GM12878 (cell line): ENCODE results near the gene QRFP. TPM values are rescaled to one million over a fixed set of nuclear protein-coding genes. Genes with fewer than 3 reads are reported as not detected.

Source experiments
- ATAC-seq: fragments of 200-7000 bp; cut with Tn5 transposase; 3 replicates; pipeline ENCODE4 v1.9.1; 2020; ENCODE audit warnings: mild to moderate bottlenecking, moderate library complexity
- BruUV-seq: library from RNA; stranded (reverse); fragments of 400-500 nt; replicated peaks from 2 replicates; lab custom pipeline; 2021; lab: Mats Ljungman, UMichigan
- CTCF ChIA-PET: fragments of 300-600 bp; sonication (Branson Sonifier 250); formaldehyde crosslinking; extraction: SDS; loops from one replicate; lab custom pipeline; 2021; ENCODE audit warnings: inconsistent platforms; lab: Yijun Ruan, JAX
- POLR2A ChIA-PET: fragments of 350-600 bp; formaldehyde crosslinking; extraction: SDS; loops from one replicate; lab custom pipeline; 2021; ENCODE audit warnings: inconsistent platforms; lab: Charles Lee
- RAD21 ChIA-PET: fragments of 300-600 bp; sonication (Branson Sonifier 250); formaldehyde crosslinking; loops from one replicate; lab custom pipeline; 2023; ENCODE audit warnings: antibody characterized with exemption; ENCODE audit not compliant: unreplicated experiment; lab: Charles Lee
- SMC1A ChIA-PET: fragments of 300-600 bp; sonication (Branson Sonifier 250); formaldehyde crosslinking; loops from one replicate; lab custom pipeline; 2023; ENCODE audit not compliant: unreplicated experiment, uncharacterized antibody; lab: Charles Lee
- DNase-seq: peaks from one replicate; pipeline ENCODE4 v3.0.0-alpha.2; 2011; ENCODE audit warnings: low read depth, low spot score
- FAIRE-seq: peaks from 3 replicates; lab custom pipeline; 2011; peaks lifted over from hg19 to GRCh38; lab: Jason Lieb, UNC
- H2AFZ ChIP-seq: 2 replicates; pipeline ENCODE4 v1.6.0; 2011; ENCODE audit warnings: low read depth, low read length, control low read depth; ENCODE audit not compliant: control insufficient read depth
- H3K27ac ChIP-seq: 2 replicates; pipeline ENCODE4 v1.5.1; 2011; ENCODE audit warnings: control low read depth; ENCODE audit not compliant: control insufficient read depth, insufficient read depth
- H3K27me3 ChIP-seq, 2 experiments: replicated peaks in 1 of 2; 2 replicates each; pipeline versions ENCODE4 v1.6.0 to v1.6.1; 2011; ENCODE audit warnings: low read length in 1 of 2; ENCODE audit not compliant: control insufficient read depth in 2 of 2, insufficient read depth in 2 of 2
- H3K36me3 ChIP-seq, 2 experiments: 2 replicates each; pipeline ENCODE4 v1.5.1; 2011; ENCODE audit warnings: low read length in 1 of 2; ENCODE audit not compliant: control insufficient read depth in 2 of 2, insufficient read depth in 2 of 2
- H3K4me1 ChIP-seq: 2 replicates; pipeline ENCODE4 v1.6.1; 2011; ENCODE audit warnings: mild to moderate bottlenecking, low read length, moderate library complexity, mixed read lengths; ENCODE audit not compliant: control insufficient read depth, insufficient read depth
- H3K4me2 ChIP-seq: 2 replicates; pipeline ENCODE4 v1.6.0; 2011; ENCODE audit warnings: control low read depth; ENCODE audit not compliant: control insufficient read depth, insufficient read depth
- H3K4me3 ChIP-seq: fragments of 200-600 bp; sonication (generic); 2 replicates; pipeline ENCODE4 v1.5.1; 2016
- H3K79me2 ChIP-seq: 2 replicates; pipeline ENCODE4 v1.6.0; 2011; ENCODE audit warnings: low read length; ENCODE audit not compliant: control insufficient read depth, insufficient read depth
- H3K9ac ChIP-seq: 2 replicates; pipeline ENCODE4 v1.8.0; 2011; ENCODE audit warnings: low read length, control low read depth, mixed read lengths; ENCODE audit not compliant: control insufficient read depth, insufficient read depth
- H3K9me3 ChIP-seq: replicated peaks from 3 replicates; pipeline ENCODE4 v1.5.1; 2011; ENCODE audit warnings: mild to moderate bottlenecking, low read length; ENCODE audit not compliant: control insufficient read depth, insufficient read depth
- H4K20me1 ChIP-seq: 2 replicates; pipeline ENCODE4 v1.6.0; 2011; ENCODE audit not compliant: control insufficient read depth, insufficient read depth
- CBX3 ChIP-seq: fragments of 200-600 bp; sonication (generic); IDR thresholded peaks from 2 replicates; pipeline ENCODE4 v1.6.1; 2016; ENCODE audit warnings: low read depth, borderline replicate concordance
- E2F8 ChIP-seq: fragments of 450-650 bp; IDR thresholded peaks from 2 replicates; pipeline ENCODE4 v1.6.1; 2018; ENCODE audit warnings: mild to moderate bottlenecking, low read depth, moderate library complexity; ENCODE audit not compliant: partially characterized antibody
- E4F1 ChIP-seq: fragments of 450-650 bp; IDR thresholded peaks from 2 replicates; pipeline ENCODE4 v1.6.1; 2018; ENCODE audit warnings: borderline replicate concordance, mild to moderate bottlenecking; ENCODE audit not compliant: partially characterized antibody
- LARP7 ChIP-seq: fragments of 450-650 bp; IDR thresholded peaks from 2 replicates; pipeline ENCODE4 v1.6.1; 2017; ENCODE audit warnings: mild to moderate bottlenecking
- MLLT1 ChIP-seq: fragments of 450-650 bp; IDR thresholded peaks from 2 replicates; pipeline ENCODE4 v1.6.1; 2016; ENCODE audit warnings: mild to moderate bottlenecking
- MTA2 ChIP-seq: fragments of 450-650 bp; IDR thresholded peaks from 2 replicates; pipeline ENCODE4 v1.6.1; 2016; ENCODE audit warnings: low read depth, mild to moderate bottlenecking, moderate library complexity
- PAX8 ChIP-seq: fragments of 450-650 bp; IDR thresholded peaks from 2 replicates; pipeline ENCODE4 v1.6.1; 2017; ENCODE audit warnings: mild to moderate bottlenecking, moderate library complexity
- RELB ChIP-seq: fragments of 450-650 bp; IDR thresholded peaks from 2 replicates; pipeline ENCODE4 v1.6.1; 2017; ENCODE audit warnings: low read depth, mild to moderate bottlenecking, moderate library complexity
- SIN3A ChIP-seq: IDR thresholded peaks from 2 replicates; pipeline ENCODE4 v1.6.1; 2012; ENCODE audit warnings: low read depth, low read length, improper control_type of control experiment
- SKIL ChIP-seq: fragments of 450-650 bp; IDR thresholded peaks from 2 replicates; pipeline ENCODE4 v1.6.1; 2017; ENCODE audit warnings: mild to moderate bottlenecking, low read depth, inconsistent platforms; ENCODE audit not compliant: poor library complexity, severe bottlenecking
- WGBS: methylation state at CpG from one replicate; pipeline ENCODE4 v1.1.6; 2016; ENCODE audit warnings: low lambda C conversion rate; ENCODE audit not compliant: insufficient replicate concordance, insufficient coverage; ENCODE audit errors: missing lambda C conversion rate; 5-methylcytosine and 5-hydroxymethylcytosine counted together
- in situ Hi-C: fragments of 300-500 bp; cut with MboI; formaldehyde crosslinking; loops from 9 replicates; pipeline ENCODE4 v1.14.3; 2018; ENCODE audit warnings: mixed read lengths
- intact Hi-C: fragments of 100-400 bp; cut with micrococcal nuclease; formaldehyde crosslinking; loops from one replicate; pipeline ENCODE4 v1.14.2; 2022; ENCODE audit not compliant: unreplicated experiment
- polyA plus RNA-seq, 11 experiments: library from polyadenylated mRNA; depleted of rRNA in 4 of 11; unstranded in 6 of 11; stranded (reverse) in 5 of 11; fragments of >200 nt; fragmentation: Nextera tagmentation in 4 of 11; fragmentation: Illumina TruSeq in 1 of 11; extraction: Ambion mirVana in 4 of 11; extraction: Trizol in 1 of 11; gene quantifications; 1 replicate in 1 of 11; 2 replicates in 10 of 11; pipeline versions ENCODE4 v1.2.1 to v1.2.3, GENCODE V29; 2011 to 2016; ENCODE audit warnings: inconsistent platforms in 2 of 11, missing spikeins in 2 of 11, low read depth in 1 of 11
- total RNA-seq, 4 experiments: library from RNA; depleted of rRNA in 3 of 4; stranded (reverse); fragments of >200 nt in 3 of 4; fragmentation: Illumina TruSeq in 1 of 4; extraction: Trizol in 1 of 4; gene quantifications; 2 replicates each; pipeline versions ENCODE4 v1.2.1 to v1.2.3, GENCODE V29; 2013 to 2021

Gene QRFP
- total and polyA plus RNA-seq, 10 of the 15 experiments (the other 5 are each of a cell fraction or from before 2014, with no cell fraction given) = not detected

- no peak overlapping the region for H3K9ac ChIP-seq
- H3K9me3 ChIP-seq = no peaks in the 10 kb centered on the region
- H2AFZ ChIP-seq = no peak overlapping the region
- ChIA-PET SMC1A (interaction anchor here (3.3 kb wide), 1 partner anchor 63 kb away, joined by 20 read pairs; no protein-coding TSS in a partner anchor), RAD21 (interaction anchor here (0.9 to 1.6 kb wide), 2 partner anchors 63 to 240 kb away, joined by 3 to 6 read pairs; partner anchors contain the start of gene EXOSC2), CTCF (interaction anchor here (0.9 to 7.8 kb wide), 4 partner anchors 65 to 232 kb away, joined by 3 to 89 read pairs (median 4); no protein-coding TSS in a partner anchor), POLR2A (interaction anchor here (0.7 kb wide), 1 partner anchor 318 kb away, joined by 3 read pairs; no protein-coding TSS in a partner anchor)
- no peaks in the 10 kb centered on the region for H3K36me3 ChIP-seq
- WGBS = 18% methylated on average over 26 of the region's 26 CpGs
- FAIRE-seq (no peak), DNase-seq (no peak), ATAC-seq (no peak)
- H3K79me2 ChIP-seq = no peaks in the 10 kb centered on the region
- H3K4me2 ChIP-seq = no peak overlapping the region
- BruUV-seq = no TSS peak
- no peak overlapping the region for H3K4me3 ChIP-seq
- H3K4me1 ChIP-seq = peaks cover 27% of the 10 kb centered on the region
- H3K27me3 ChIP-seq = peaks cover 3 to 14% of the 10 kb centered on the region in 2 experiments
- H3K27ac ChIP-seq = no peak overlapping the region
- H4K20me1 ChIP-seq = peaks cover 6% of the 10 kb centered on the region
- in situ Hi-C loops = no loop called here
- intact Hi-C loops = loop anchor here (10.0 kb wide), 1 partner anchor 111 kb away; no protein-coding TSS in a partner anchor
- TF ChIP-seq E2F8 (no peak), CBX3 (no peak), SKIL (no peak), E4F1 (no peak), LARP7 (no peak), MTA2 (no peak), RELB (no peak), MLLT1 (no peak), PAX8 (no peak), SIN3A (no peak)
These were observed 36.8 kb upstream of the QRFP start for GRCh38 chr9:130933114-130934046.
